Endothelial cell of umbilical vein (primary cell): Measurements from ENCODE around the gene CSPG5. TPM values are rescaled to one million over a fixed set of nuclear protein-coding genes. Genes with fewer than 3 reads are reported as not detected.

Experiments used
- Bru-seq: library from RNA; stranded (reverse); fragments of 400-500 nt; gene quantifications from one replicate; lab custom pipeline; 2021; lab: Mats Ljungman, UMichigan
- BruChase-seq, 2 experiments: library from RNA; stranded (reverse); fragments of 400-500 nt; gene quantifications; one replicate each; lab custom pipeline; 2021; lab: Mats Ljungman, UMichigan
- BruUV-seq: library from RNA; stranded (reverse); fragments of 400-500 nt; replicated peaks from 2 replicates; lab custom pipeline; 2021; lab: Mats Ljungman, UMichigan
- CTCF ChIA-PET: fragments of 300-600, 350-600 bp; sonication (Branson Sonifier 250); formaldehyde crosslinking; loops from one replicate; lab custom pipeline; 2021; ENCODE audit warnings: antibody characterized with exemption, inconsistent platforms; lab: Charles Lee
- POLR2A ChIA-PET: fragments of 300-600, 350-600 bp; sonication (Branson Sonifier 250); formaldehyde crosslinking; loops from one replicate; lab custom pipeline; 2021; ENCODE audit warnings: antibody characterized with exemption, inconsistent platforms; lab: Charles Lee
- DNase-seq: peaks from one replicate; pipeline ENCODE4 v3.0.0-alpha.2; 2011; ENCODE audit warnings: low read depth, low spot score
- FAIRE-seq: peaks from 2 replicates; lab custom pipeline; 2011; peaks lifted over from hg19 to GRCh38; lab: Jason Lieb, UNC
- H2AFZ ChIP-seq: 2 replicates; pipeline ENCODE4 v1.6.0; 2012; ENCODE audit warnings: low read depth, low read length, control low read depth, inconsistent platforms
- H3K27ac ChIP-seq: 2 replicates; pipeline ENCODE4 v1.5.1; 2011; ENCODE audit warnings: low read depth, mild to moderate bottlenecking, control low read depth, low read length, moderate library complexity; ENCODE audit not compliant: insufficient read depth
- H3K27me3 ChIP-seq, 2 experiments: 2 replicates each; pipeline versions ENCODE4 v1.6.0 to v1.6.1; 2011; ENCODE audit warnings: low read length in 2 of 2, mixed read lengths in 1 of 2; ENCODE audit not compliant: control insufficient read depth in 2 of 2, insufficient read depth in 2 of 2
- H3K36me3 ChIP-seq, 2 experiments: 2 replicates in 1 of 2; 3 replicates in 1 of 2; pipeline ENCODE4 v1.5.1; 2011; ENCODE audit warnings: low read length in 2 of 2, mild to moderate bottlenecking in 1 of 2, moderate library complexity in 1 of 2; ENCODE audit not compliant: control insufficient read depth in 2 of 2, insufficient read depth in 2 of 2; ENCODE audit errors: extremely low read depth in 1 of 2
- H3K4me1 ChIP-seq: 3 replicates; pipeline ENCODE4 v1.5.1; 2011; ENCODE audit warnings: mild to moderate bottlenecking, low read length; ENCODE audit not compliant: control insufficient read depth, insufficient read depth; ENCODE audit errors: extremely low read depth
- H3K4me2 ChIP-seq: 2 replicates; pipeline ENCODE4 v1.6.1; 2011; ENCODE audit warnings: low read length, control low read depth, mixed read lengths; ENCODE audit not compliant: insufficient read depth
- H3K4me3 ChIP-seq, 3 experiments: fragments of 200-600 bp in 1 of 3; sonication (generic), shearing (Covaris generic) in 1 of 3; replicated peaks in 1 of 3; 2 replicates each; pipeline ENCODE4 v1.5.1; 2011 to 2016; ENCODE audit warnings: control low read depth in 3 of 3, low read length in 3 of 3, mild to moderate bottlenecking in 2 of 3, inconsistent platforms in 1 of 3, low read depth in 1 of 3, moderate library complexity in 1 of 3; ENCODE audit not compliant: insufficient read depth in 1 of 3
- H3K79me2 ChIP-seq: 2 replicates; pipeline ENCODE4 v1.6.0; 2012; ENCODE audit warnings: low read length, inconsistent platforms; ENCODE audit not compliant: control insufficient read depth, insufficient read depth
- H3K9ac ChIP-seq: replicated peaks from 2 replicates; pipeline ENCODE3; 2011; ENCODE audit warnings: low read length, control low read depth; ENCODE audit not compliant: insufficient read depth; ENCODE audit errors: extremely low read depth
- H3K9me1 ChIP-seq: replicated peaks from 3 replicates; pipeline ENCODE4 v1.6.0; 2011; ENCODE audit warnings: mild to moderate bottlenecking, low read length; ENCODE audit not compliant: control insufficient read depth, insufficient read depth; ENCODE audit errors: extremely low read depth
- H3K9me3 ChIP-seq: replicated peaks from 2 replicates; pipeline ENCODE4 v1.5.1; 2012; ENCODE audit warnings: low read length, inconsistent platforms; ENCODE audit not compliant: control insufficient read depth, insufficient read depth
- H4K20me1 ChIP-seq: replicated peaks from 2 replicates; pipeline ENCODE3; 2011; ENCODE audit warnings: mild to moderate bottlenecking, low read length; ENCODE audit not compliant: control insufficient read depth, insufficient read depth; ENCODE audit errors: extremely low read depth
- EZH2 ChIP-seq: IDR thresholded peaks from 2 replicates; pipeline ENCODE4 v1.6.1; 2012; ENCODE audit warnings: borderline replicate concordance, low read depth, mild to moderate bottlenecking, moderate library complexity, low read length, inconsistent platforms; ENCODE audit not compliant: severe bottlenecking
- FOS ChIP-seq: IDR thresholded peaks from 2 replicates; pipeline ENCODE4 v1.6.1; 2011; ENCODE audit warnings: mild to moderate bottlenecking, low read length, moderate library complexity, borderline replicate concordance; ENCODE audit not compliant: insufficient read depth
- dilution Hi-C: fragments of 300-500 bp; cut with MboI; formaldehyde crosslinking; loops from one replicate; pipeline ENCODE4 v1.15.0; 2019; ENCODE audit warnings: low sequenced_read_pairs; ENCODE audit not compliant: extremely low pct_ligation_motif_present
- intact Hi-C: fragments of 100-400 bp; cut with micrococcal nuclease; formaldehyde crosslinking; loops from one replicate; pipeline ENCODE4 v1.10.0; 2022
- long read RNA-seq: library from polyadenylated mRNA; stranded (forward); transcript quantifications from one replicate; pipeline ENCODE4 v2.0.0, GENCODE V29; 2021
- polyA minus RNA-seq, 3 experiments: library from RNA; depleted of rRNA, polyadenylated mRNA; stranded (reverse); fragments of >200 nt; gene quantifications; 1 replicate in 1 of 3; 2 replicates in 2 of 3; pipeline ENCODE4 v1.2.3, GENCODE V29; 2011
- polyA plus RNA-seq, 4 experiments: library from polyadenylated mRNA; depleted of rRNA in 3 of 4; stranded (reverse) in 3 of 4; unstranded in 1 of 4; fragments of >200 nt; gene quantifications; 2 replicates each; pipeline versions ENCODE4 v1.2.1 to v1.2.3, GENCODE V29; 2011 to 2012; ENCODE audit warnings: missing spikeins in 1 of 4
- total RNA-seq: library from RNA; stranded (reverse); gene quantifications from 2 replicates; pipeline ENCODE4 v1.2.3, GENCODE V29; 2021

Gene CSPG5, protein sequence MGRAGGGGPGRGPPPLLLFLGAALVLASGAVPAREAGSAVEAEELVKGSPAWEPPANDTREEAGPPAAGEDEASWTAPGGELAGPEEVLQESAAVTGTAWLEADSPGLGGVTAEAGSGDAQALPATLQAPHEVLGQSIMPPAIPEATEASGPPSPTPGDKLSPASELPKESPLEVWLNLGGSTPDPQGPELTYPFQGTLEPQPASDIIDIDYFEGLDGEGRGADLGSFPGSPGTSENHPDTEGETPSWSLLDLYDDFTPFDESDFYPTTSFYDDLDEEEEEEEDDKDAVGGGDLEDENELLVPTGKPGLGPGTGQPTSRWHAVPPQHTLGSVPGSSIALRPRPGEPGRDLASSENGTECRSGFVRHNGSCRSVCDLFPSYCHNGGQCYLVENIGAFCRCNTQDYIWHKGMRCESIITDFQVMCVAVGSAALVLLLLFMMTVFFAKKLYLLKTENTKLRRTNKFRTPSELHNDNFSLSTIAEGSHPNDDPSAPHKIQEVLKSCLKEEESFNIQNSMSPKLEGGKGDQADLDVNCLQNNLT
- total RNA-seq = 0.55 and 0.65 TPM in 2 replicates
- 0.32 and 0.33 TPM in 2 replicates for polyA plus RNA-seq
- polyA plus RNA-seq (2011; cell fraction: cytosol; rRNA removed) = 0.43 and 0.54 TPM in 2 replicates
- polyA plus RNA-seq (2011; cell fraction: nucleus; rRNA removed) = 0.32 and 0.41 TPM in 2 replicates
- polyA plus RNA-seq (2012) = 0.19 and 0.24 TPM in 2 replicates
- polyA minus RNA-seq = 0.25 and 0.32 TPM in 2 replicates
- 0.41 TPM for polyA minus RNA-seq (2011; cell fraction: cytosol; rRNA and poly(A)+ RNA removed)
- polyA minus RNA-seq (2011; cell fraction: nucleus; rRNA and poly(A)+ RNA removed) = 0.53 and 0.58 TPM in 2 replicates
- percentile 22 among the genes with signal in this experiment for Bru-seq, nascent RNA
- percentile 40 among the genes with signal in this experiment for BruChase-seq, experiment 1, labeled RNA remaining after a 6-hour chase
- BruChase-seq, experiment 2, labeled RNA remaining after a 2-hour chase = percentile 31 among the genes with signal in this experiment
- long read RNA-seq, partial matches to known transcripts = 0 of 1 reads
- long read RNA-seq, other reads (novel, unspliced or antisense) = 0 of 1 reads

- Histone ChIP-seq H4K20me1 (no peaks in the 10 kb centered on the region), H2AFZ (peak within 1 kb of the TSS; percentile 85), H3K9me3 (no peaks in the 10 kb centered on the region), H3K4me3 (peak within 1 kb of the TSS; percentile 23 to 36 (median 24)), H3K36me3 (no peaks in the 10 kb centered on the region), H3K27ac (no peak within 1 kb of the TSS), H3K27me3 (peaks cover 15 to 17% of the 10 kb centered on the region in 2 experiments), H3K79me2 (no peaks in the 10 kb centered on the region), H3K9ac (no peak within 1 kb of the TSS), H3K4me1 (no peaks in the 10 kb centered on the region), H3K9me1 (no peaks in the 10 kb centered on the region), H3K4me2 (peak within 1 kb of the TSS; percentile 59)
- FAIRE-seq (no peak), DNase-seq (no peak)
- dilution Hi-C loops = no loop called here
- TF ChIP-seq EZH2 (peak; percentile 88), FOS (no peak)
- intact Hi-C loops = loop anchor here (5.0 kb wide), 1 partner anchor 57 kb away; no protein-coding TSS in a partner anchor
- CTCF ChIA-PET = interaction anchor here (1.2 to 1.8 kb wide), 2 partner anchors 57 to 58 kb away, joined by 3 to 4 read pairs; no protein-coding TSS in a partner anchor
- POLR2A ChIA-PET = interaction anchor here (1.4 kb wide), 1 partner anchor 8 kb away, joined by 6 read pairs; no protein-coding TSS in a partner anchor
- BruUV-seq = no TSS peak
These were observed at the start of gene CSPG5 for GRCh38 chr3:47578691-47579632. TSS of gene CSPG5 (minus strand) at chr3:47578865. CDS start at chr3:47578693, 172 bp downstream.
